Vagina (tissue), 2 donors: ENCODE measurements around the gene KRTAP10-4.

Experiments used
- CTCF ChIP-seq, 3 experiments: fragments of 450-650 bp in 2 of 3; fragments of 200-600 bp in 1 of 3; sonication (generic) in 1 of 3; IDR thresholded peaks; one replicate each; pipeline ENCODE4 v1.5.1; 2017 to 2019; ENCODE audit warnings: antibody characterized with exemption in 3 of 3, mild to moderate bottlenecking in 2 of 3, moderate library complexity in 2 of 3
- POLR2AphosphoS5 ChIP-seq, 2 donors: sonication (generic); formaldehyde crosslinking; IDR thresholded peaks; one replicate each; pipeline ENCODE4 v1.9.0; 2017; ENCODE audit warnings: antibody characterized with exemption in 2 of 2, mild to moderate bottlenecking in 2 of 2, low read depth in 1 of 2; ENCODE audit not compliant: insufficient read depth in 1 of 2

- TF ChIP-seq CTCF (IDR thresholded peaks at IDR 0.05) (no peak), POLR2AphosphoS5 (IDR thresholded peaks at IDR 0.05; ENCODE audit: insufficient read depth in 1 of 2, low read depth in 1 of 2) (no peak)
These were observed 30.8 kb upstream of the KRTAP10-4 start for GRCh38 chr21:44542716-44543115.
